GM21390 (cell line): ENCODE results near the gene GMNC.
A peak's percentile ranks its signal among the peaks of the same experiment; 100 is the strongest.
"Not testable (repeated sequence)": the region's sequence is repeated elsewhere in the genome, so short reads cannot be mapped to it uniquely, and the experiment has no call there.

Experiments used
- ATAC-seq: cut with Tn5 transposase; IDR thresholded peaks from one replicate; pipeline ENCODE4 v1.9.1; 2021; ENCODE audit not compliant: unreplicated experiment

GMNC gene, protein sequence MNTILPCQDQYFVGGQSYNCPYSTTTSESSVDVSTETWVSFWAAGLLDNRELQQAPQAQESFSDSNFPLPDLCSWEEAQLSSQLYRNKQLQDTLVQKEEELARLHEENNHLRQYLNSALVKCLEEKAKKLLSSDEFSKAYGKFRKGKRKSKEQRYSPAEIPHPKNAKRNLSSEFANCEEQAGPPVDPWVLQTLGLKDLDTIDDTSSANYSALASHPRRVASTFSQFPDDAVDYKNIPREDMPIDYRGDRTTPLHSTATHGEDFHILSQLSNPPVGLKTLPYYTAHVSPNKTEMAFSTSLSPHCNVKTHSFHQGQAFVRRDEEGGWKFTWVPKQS

GRCh38 chr3:190862209-190863118 is at the start of gene GMNC:
Gene GMNC, minus strand, starts transcription at chr3:190862694. Its CDS starts 79 bp downstream, at chr3:190862615.
- peak; percentile 83 for ATAC-seq

DNA sequence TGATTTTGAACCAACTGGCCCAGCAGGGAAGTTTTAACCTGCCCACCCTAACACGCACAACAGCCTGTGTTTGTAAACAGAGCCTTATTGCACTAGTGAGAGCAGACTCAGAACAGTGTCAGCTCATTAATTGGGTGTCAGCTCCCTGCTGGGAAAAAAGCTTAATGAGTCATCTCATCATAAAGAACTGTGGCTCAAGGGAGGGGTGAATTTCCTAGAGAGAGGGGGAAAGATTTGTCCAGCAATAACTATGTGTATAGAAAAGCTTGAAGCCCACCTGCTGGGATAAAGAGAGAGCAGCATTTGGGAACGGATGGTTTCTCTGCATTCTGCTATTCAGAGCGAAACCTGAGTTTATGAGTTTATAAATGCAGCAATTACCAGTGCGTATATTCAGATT is 48.9 kb upstream of the GMNC start:
- no peak for ATAC-seq

- no peak for ATAC-seq
Measured at GRCh38 chr3:190909908-190910307, 47.4 kb upstream of the GMNC start.

- no peak for ATAC-seq
Measured at GRCh38 chr3:190903156-190903555, 40.7 kb upstream of the GMNC start.

DNA sequence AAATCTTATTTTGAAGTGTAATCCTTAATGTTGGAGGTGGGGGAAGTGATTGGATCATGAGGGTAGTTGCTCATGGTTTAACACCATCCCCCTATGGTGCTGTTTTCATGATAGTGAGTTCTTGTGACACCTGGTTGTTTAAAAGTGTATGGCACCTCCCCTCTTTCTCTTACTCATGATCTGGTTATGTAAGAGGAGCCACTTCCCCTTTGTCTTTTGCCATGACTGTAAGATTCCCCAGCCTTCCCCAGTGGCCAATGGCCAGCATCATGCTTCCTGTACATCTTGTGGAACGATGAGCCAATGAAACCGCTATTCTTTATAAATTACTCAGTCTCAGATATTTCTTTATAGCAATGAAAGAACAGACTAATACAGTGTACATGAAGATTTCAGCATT is 39.8 kb upstream of the GMNC start:
- no peak for ATAC-seq

GRCh38 chr3:190892395-190892902 is 30.0 kb upstream of the GMNC start:
- ATAC-seq = no peak

DNA sequence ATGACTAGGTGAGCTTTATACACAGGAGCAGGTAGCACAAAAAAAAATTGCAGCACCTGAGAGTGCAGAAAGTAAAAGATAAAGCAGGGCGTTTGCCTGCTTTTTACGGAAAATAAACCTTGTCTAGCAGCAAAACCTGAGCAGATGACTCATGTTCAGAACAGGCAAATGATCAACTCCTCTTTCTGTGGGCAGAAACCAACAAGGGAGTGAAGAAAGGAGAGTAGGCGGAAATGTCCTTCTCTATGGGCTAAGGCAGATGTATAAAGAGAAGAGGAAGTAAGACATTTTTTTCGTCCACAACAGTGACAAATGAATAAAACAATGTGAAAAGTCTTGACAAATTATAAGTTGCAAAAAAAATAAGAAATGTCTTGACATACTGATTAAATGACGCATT is 24.5 kb upstream of the GMNC start:
- peak; percentile 46 for ATAC-seq

GRCh38 chr3:190883973-190884832 is 21.7 kb upstream of the GMNC start:
- ATAC-seq = peak; percentile 74

GRCh38 chr3:190883141-190883540 is 20.6 kb upstream of the GMNC start:
- no peak for ATAC-seq

- ATAC-seq = no peak
Measured at GRCh38 chr3:190877925-190878324, 15.4 kb upstream of the GMNC start.

- ATAC-seq = not testable (repeated sequence)
Measured at GRCh38 chr3:190876433-190876832, 13.9 kb upstream of the GMNC start.

- ATAC-seq = not testable (repeated sequence)
Measured at GRCh38 chr3:190875061-190875460, 12.6 kb upstream of the GMNC start.

- ATAC-seq = no peak
Measured at GRCh38 chr3:190870127-190870526, 7.6 kb upstream of the GMNC start.

DNA sequence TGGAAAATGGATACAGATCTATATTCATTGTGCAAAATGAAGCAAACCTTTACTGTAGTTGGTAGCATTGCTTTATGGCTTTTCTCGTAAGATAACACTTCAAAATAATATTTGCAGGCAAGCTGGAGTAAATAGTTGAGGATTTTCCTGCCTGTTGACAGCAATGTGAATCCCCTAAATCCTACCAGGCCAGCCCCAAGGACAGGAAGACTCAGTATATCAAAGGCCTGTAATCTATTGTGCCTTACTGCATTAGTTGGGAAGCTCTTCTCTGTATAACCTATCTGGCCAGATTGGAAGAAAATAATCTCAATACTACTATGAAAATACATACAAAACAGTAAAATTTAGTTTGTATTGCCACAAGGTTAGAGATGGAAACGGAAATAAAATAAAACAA is 4.6 kb upstream of the GMNC start:
- no peak for ATAC-seq

DNA sequence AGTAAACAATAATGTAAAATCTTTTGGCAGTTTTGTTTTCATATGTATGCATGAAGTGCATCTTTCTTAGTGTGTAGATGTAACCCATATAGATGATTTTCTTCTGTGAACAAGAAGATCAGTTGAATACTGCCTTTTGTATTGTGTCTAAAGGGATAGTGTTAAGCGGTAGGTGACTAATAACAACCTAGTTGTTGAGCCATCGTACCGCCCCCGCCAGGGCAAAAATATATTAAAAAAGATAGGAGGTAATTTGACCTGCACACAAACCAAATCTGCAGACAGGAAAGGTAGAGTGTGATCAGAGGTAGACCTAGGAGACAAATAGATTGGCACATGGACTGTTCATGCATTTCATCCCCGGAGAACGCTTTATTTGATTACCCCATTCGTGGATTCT is 3.3 kb upstream of the GMNC start:
- ATAC-seq = no peak

GRCh38 chr3:190865419-190865818 is 2.9 kb upstream of the GMNC start:
- no peak for ATAC-seq

DNA sequence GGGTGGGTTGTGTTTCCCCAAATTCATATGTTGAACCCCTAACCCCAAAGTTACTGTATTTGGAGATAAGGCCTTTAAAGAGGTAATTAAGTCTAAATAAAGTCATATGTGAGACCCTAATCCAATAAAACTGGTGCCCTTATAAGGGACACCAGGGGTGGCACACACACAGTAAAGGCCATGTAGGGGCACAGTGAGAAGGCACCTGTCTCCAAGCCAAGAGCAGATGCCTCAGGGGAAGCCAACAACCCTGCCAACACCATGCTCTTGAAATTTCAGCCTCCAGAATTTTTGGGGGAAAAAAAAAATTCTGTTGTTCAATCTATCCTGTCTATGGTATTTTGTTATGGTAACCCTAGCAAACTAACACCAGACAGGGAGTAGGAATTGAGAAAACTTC is 1.5 kb upstream of the GMNC start:
- ATAC-seq = no peak

- no peak for ATAC-seq
Measured at GRCh38 chr3:190863119-190863465, 598 bp upstream of the GMNC start.

DNA sequence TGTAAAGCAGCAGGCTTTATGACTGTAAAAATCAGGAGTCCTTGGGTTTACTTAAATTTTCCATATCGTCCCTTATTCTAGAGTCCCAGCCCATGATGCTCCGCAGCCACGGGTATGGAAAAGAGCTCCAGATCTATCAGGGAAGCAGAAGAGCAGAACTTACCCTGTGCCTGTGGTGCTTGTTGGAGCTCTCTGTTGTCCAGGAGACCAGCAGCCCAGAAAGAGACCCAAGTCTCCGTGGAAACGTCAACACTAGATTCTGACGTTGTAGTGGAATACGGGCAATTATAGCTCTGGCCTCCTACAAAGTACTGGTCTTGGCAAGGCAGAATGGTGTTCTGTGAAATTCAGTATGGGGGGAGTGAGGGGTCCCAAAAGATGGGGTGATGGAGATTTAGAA is 2.0 kb downstream of the GMNC start:
- ATAC-seq = no peak

- no peak for ATAC-seq
Measured at GRCh38 chr3:190855151-190855550, 7.3 kb downstream of the GMNC start.

DNA sequence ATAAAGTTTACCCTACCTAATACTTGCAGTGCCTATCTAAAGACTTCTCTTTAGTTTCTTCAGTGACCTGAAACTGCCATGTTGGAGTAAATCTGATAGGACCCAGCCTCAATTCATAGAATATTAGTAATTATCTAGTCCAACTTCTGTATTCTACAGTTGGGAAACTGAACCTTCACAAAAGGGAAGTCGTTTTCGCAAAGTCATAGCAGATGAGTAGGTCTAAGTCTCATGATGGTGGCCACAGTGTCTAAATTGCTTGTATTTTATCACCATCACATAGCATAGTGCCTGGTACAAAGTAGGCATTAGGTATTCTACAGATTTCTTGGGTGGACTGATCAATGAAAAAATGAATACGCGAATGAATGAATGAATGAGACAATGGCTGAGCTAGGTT is 8.4 kb downstream of the GMNC start:
- no peak for ATAC-seq
